Keratinocyte (primary cell): ENCODE results near the gene SLC6A19.

Experiments used
- CTCF ChIP-seq, 3 experiments: IDR thresholded peaks in 1 of 3; conservative IDR thresholded peaks in 1 of 3; optimal IDR thresholded peaks in 1 of 3; 2 replicates in 2 of 3; 3 replicates in 1 of 3; pipeline versions ENCODE3 to v1.5.1; 2011; ENCODE audit warnings: low read length in 3 of 3, mild to moderate bottlenecking in 3 of 3, moderate library complexity in 2 of 3, control low read depth in 1 of 3, inconsistent platforms in 1 of 3; ENCODE audit not compliant: insufficient read depth in 2 of 3; ENCODE audit errors: extremely low read depth in 1 of 3
- EZH2 ChIP-seq: IDR thresholded peaks from one replicate; pipeline ENCODE4 v1.6.1; 2012; ENCODE audit warnings: inconsistent platforms, mild to moderate bottlenecking, low read length, moderate library complexity

DNA sequence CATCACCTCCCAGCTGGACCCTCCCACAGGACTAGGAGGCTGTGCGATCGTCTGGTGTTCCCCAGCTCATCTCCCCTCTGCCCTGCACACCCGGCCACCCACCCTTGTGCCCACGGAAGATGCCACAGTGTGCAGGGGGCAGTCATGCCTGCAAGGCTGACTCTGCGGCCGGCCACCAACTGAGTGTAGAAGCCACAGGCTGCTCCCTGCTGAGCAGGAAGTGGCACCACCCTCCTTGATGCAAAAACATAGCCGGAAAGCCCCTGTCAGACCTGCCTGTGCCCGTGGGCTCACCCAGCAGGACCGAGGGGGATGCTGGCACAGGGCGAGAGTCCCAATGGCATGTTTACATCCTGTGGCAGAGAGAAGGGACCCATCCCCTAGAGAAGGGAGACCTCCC, 49.2 kb upstream of the SLC6A19 start:
- TF ChIP-seq CTCF (optimal IDR thresholded peaks at IDR 0.05 in 1 of 3, IDR thresholded peaks at IDR 0.05 in 1 of 3, conservative IDR thresholded peaks at IDR 0.05 in 1 of 3; ENCODE audit: extremely low read depth in 1 of 3, insufficient read depth in 2 of 3, low read length in 3 of 3) (no peak), EZH2 (no peak)
